Ishikawa (cell line): ENCODE results near the gene LGALS7B.

Experiments used
- CEBPB ChIP-seq: IDR thresholded peaks from 2 replicates; pipeline ENCODE4 v1.6.1; 2012
- CREB1 ChIP-seq: IDR thresholded peaks from 2 replicates; pipeline ENCODE4 v1.6.1; 2012; ENCODE audit warnings: low read depth
- EGR1 ChIP-seq: IDR thresholded peaks from 2 replicates; pipeline ENCODE4 v1.6.1; 2012
- EP300 ChIP-seq: IDR thresholded peaks from 2 replicates; pipeline ENCODE4 v1.6.1; 2012; ENCODE audit warnings: borderline replicate concordance
- FOXM1 ChIP-seq: IDR thresholded peaks from 2 replicates; pipeline ENCODE4 v1.6.1; 2012; ENCODE audit warnings: low read depth, borderline replicate concordance
- NFIC ChIP-seq: IDR thresholded peaks from 2 replicates; pipeline ENCODE4 v1.6.1; 2012
- RAD21 ChIP-seq: IDR thresholded peaks from 2 replicates; pipeline ENCODE4 v1.6.1; 2012; ENCODE audit warnings: low read depth
- TAF1 ChIP-seq: IDR thresholded peaks from 2 replicates; pipeline ENCODE4 v1.6.1; 2012; ENCODE audit warnings: low read depth, mild to moderate bottlenecking
- TEAD4 ChIP-seq: IDR thresholded peaks from 2 replicates; pipeline ENCODE4 v1.6.1; 2012
- YY1 ChIP-seq: IDR thresholded peaks from 2 replicates; pipeline ENCODE4 v1.6.1; 2012; ENCODE audit warnings: low read depth
- ZBTB7A ChIP-seq: IDR thresholded peaks from 2 replicates; pipeline ENCODE4 v1.6.1; 2012; ENCODE audit warnings: low read depth
- TF ChIP-seq, protein P1 (sequence below): IDR thresholded peaks from 2 replicates; pipeline ENCODE4 v1.6.1; 2012
- TF ChIP-seq, protein P2 (sequence below): IDR thresholded peaks from 2 replicates; pipeline ENCODE4 v1.6.1; 2012
- TF ChIP-seq, protein P3 (sequence below): IDR thresholded peaks from 2 replicates; pipeline ENCODE4 v1.6.1; 2012; ENCODE audit warnings: low read depth, mild to moderate bottlenecking

DNA sequence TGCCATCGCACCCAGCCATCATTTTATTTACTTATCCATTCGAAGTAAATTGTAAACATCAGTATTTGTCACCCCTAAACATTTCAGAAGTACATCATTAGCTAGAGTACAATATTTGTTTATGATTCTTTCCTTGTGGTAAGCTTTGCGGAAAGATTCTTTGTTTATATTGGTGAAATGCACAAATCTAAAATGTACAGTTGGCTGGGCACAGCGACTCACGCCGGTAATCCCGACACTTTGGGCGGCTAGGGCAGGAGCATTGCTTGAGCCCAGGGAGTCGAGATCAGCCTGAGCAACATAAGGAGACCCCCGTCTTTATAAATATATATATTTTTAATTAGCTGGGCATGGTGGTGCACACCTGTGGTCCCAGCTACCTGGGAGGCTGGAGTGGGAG is 10.1 kb downstream of the LGALS7B start:
- TF ChIP-seq, protein P1, sequence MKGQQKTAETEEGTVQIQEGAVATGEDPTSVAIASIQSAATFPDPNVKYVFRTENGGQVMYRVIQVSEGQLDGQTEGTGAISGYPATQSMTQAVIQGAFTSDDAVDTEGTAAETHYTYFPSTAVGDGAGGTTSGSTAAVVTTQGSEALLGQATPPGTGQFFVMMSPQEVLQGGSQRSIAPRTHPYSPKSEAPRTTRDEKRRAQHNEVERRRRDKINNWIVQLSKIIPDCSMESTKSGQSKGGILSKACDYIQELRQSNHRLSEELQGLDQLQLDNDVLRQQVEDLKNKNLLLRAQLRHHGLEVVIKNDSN, result no peak
- no peak for TF ChIP-seq NFIC
- TF ChIP-seq EP300, result no peak
- TF ChIP-seq RAD21, result no peak
- TF ChIP-seq, protein P2, sequence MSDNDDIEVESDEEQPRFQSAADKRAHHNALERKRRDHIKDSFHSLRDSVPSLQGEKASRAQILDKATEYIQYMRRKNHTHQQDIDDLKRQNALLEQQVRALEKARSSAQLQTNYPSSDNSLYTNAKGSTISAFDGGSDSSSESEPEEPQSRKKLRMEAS, result no peak
- no peak for TF ChIP-seq FOXM1
- no peak for TF ChIP-seq CREB1
- TF ChIP-seq CEBPB, result no peak
- no peak for TF ChIP-seq ZBTB7A
- TF ChIP-seq TAF1, result no peak
- TF ChIP-seq EGR1, result no peak
- TF ChIP-seq YY1, result no peak
- TF ChIP-seq TEAD4, result no peak
- TF ChIP-seq, protein P3, sequence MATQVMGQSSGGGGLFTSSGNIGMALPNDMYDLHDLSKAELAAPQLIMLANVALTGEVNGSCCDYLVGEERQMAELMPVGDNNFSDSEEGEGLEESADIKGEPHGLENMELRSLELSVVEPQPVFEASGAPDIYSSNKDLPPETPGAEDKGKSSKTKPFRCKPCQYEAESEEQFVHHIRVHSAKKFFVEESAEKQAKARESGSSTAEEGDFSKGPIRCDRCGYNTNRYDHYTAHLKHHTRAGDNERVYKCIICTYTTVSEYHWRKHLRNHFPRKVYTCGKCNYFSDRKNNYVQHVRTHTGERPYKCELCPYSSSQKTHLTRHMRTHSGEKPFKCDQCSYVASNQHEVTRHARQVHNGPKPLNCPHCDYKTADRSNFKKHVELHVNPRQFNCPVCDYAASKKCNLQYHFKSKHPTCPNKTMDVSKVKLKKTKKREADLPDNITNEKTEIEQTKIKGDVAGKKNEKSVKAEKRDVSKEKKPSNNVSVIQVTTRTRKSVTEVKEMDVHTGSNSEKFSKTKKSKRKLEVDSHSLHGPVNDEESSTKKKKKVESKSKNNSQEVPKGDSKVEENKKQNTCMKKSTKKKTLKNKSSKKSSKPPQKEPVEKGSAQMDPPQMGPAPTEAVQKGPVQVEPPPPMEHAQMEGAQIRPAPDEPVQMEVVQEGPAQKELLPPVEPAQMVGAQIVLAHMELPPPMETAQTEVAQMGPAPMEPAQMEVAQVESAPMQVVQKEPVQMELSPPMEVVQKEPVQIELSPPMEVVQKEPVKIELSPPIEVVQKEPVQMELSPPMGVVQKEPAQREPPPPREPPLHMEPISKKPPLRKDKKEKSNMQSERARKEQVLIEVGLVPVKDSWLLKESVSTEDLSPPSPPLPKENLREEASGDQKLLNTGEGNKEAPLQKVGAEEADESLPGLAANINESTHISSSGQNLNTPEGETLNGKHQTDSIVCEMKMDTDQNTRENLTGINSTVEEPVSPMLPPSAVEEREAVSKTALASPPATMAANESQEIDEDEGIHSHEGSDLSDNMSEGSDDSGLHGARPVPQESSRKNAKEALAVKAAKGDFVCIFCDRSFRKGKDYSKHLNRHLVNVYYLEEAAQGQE, result no peak
